GM12878 (cell line): ENCODE data around the gene PLA2G5. TPM values are rescaled to one million over a fixed set of nuclear protein-coding genes. Genes with fewer than 3 reads are reported as not detected.

ENCODE experiments used
- CBX5 ChIP-seq: sonication (generic); IDR thresholded peaks from 2 replicates; pipeline ENCODE4 v1.6.1; 2016; ENCODE audit warnings: low read depth, moderate library complexity, mild to moderate bottlenecking, inconsistent platforms
- CEBPB ChIP-seq, 2 experiments: fragments of 150-350 bp in 1 of 2; IDR thresholded peaks; 2 replicates each; pipeline ENCODE4 v1.6.1; 2012 to 2014; ENCODE audit warnings: low read depth in 2 of 2, low read length in 2 of 2, borderline replicate concordance in 1 of 2, inconsistent platforms in 1 of 2
- HDAC2 ChIP-seq: fragments of 200-600 bp; sonication (generic); IDR thresholded peaks from 2 replicates; pipeline ENCODE4 v1.6.1; 2017
- MEF2B ChIP-seq: fragments of 450-650 bp; IDR thresholded peaks from 2 replicates; pipeline ENCODE4 v1.6.1; 2018; ENCODE audit warnings: mild to moderate bottlenecking, moderate library complexity; ENCODE audit not compliant: partially characterized antibody, poor library complexity, severe bottlenecking
- MYB ChIP-seq: fragments of 150-350 bp; IDR thresholded peaks from 2 replicates; pipeline ENCODE4 v1.6.1; 2014; ENCODE audit warnings: mild to moderate bottlenecking, low read depth, low read length, borderline replicate concordance
- NR2C1 ChIP-seq: fragments of 450-650 bp; IDR thresholded peaks from 2 replicates; pipeline ENCODE4 v1.6.1; 2017; ENCODE audit warnings: antibody characterized with exemption, mild to moderate bottlenecking, moderate library complexity
- RBBP5 ChIP-seq: fragments of 200-600 bp; sonication (generic); conservative IDR thresholded peaks from 2 replicates; pipeline ENCODE4 v1.6.1; 2016
- TBL1XR1 ChIP-seq: IDR thresholded peaks from 2 replicates; pipeline ENCODE4 v1.6.1; 2012; ENCODE audit warnings: low read depth, low read length, improper control_type of control experiment
- YBX1 ChIP-seq: fragments of 450-650 bp; IDR thresholded peaks from 2 replicates; pipeline ENCODE4 v1.6.1; 2016; ENCODE audit warnings: antibody characterized with exemption
- polyA plus RNA-seq, 11 experiments: library from polyadenylated mRNA; depleted of rRNA in 4 of 11; unstranded in 6 of 11; stranded (reverse) in 5 of 11; fragments of >200 nt; fragmentation: Nextera tagmentation in 4 of 11; fragmentation: Illumina TruSeq in 1 of 11; extraction: Ambion mirVana in 4 of 11; extraction: Trizol in 1 of 11; gene quantifications; 1 replicate in 1 of 11; 2 replicates in 10 of 11; pipeline versions ENCODE4 v1.2.1 to v1.2.3, GENCODE V29; 2011 to 2016; ENCODE audit warnings: inconsistent platforms in 2 of 11, missing spikeins in 2 of 11, low read depth in 1 of 11
- total RNA-seq, 4 experiments: library from RNA; depleted of rRNA in 3 of 4; stranded (reverse); fragments of >200 nt in 3 of 4; fragmentation: Illumina TruSeq in 1 of 4; extraction: Trizol in 1 of 4; gene quantifications; 2 replicates each; pipeline versions ENCODE4 v1.2.1 to v1.2.3, GENCODE V29; 2013 to 2021
- TF ChIP-seq, protein P1 (sequence below): fragments of 450-650 bp; IDR thresholded peaks from 2 replicates; pipeline ENCODE4 v1.6.1; 2018; ENCODE audit warnings: mild to moderate bottlenecking, low read depth, moderate library complexity; ENCODE audit not compliant: partially characterized antibody
- TF ChIP-seq, protein P2 (sequence below): IDR thresholded peaks from 2 replicates; pipeline ENCODE4 v1.6.1; 2011; ENCODE audit warnings: low read depth, low read length, improper control_type of control experiment, borderline replicate concordance

The PLA2G5 gene
- total and polyA plus RNA-seq, 10 of the 15 experiments (the other 5 are each of a cell fraction or from before 2014, with no cell fraction given) = 0.10 to 0.19 (median 0.17) TPM; not detected in 7

DNA sequence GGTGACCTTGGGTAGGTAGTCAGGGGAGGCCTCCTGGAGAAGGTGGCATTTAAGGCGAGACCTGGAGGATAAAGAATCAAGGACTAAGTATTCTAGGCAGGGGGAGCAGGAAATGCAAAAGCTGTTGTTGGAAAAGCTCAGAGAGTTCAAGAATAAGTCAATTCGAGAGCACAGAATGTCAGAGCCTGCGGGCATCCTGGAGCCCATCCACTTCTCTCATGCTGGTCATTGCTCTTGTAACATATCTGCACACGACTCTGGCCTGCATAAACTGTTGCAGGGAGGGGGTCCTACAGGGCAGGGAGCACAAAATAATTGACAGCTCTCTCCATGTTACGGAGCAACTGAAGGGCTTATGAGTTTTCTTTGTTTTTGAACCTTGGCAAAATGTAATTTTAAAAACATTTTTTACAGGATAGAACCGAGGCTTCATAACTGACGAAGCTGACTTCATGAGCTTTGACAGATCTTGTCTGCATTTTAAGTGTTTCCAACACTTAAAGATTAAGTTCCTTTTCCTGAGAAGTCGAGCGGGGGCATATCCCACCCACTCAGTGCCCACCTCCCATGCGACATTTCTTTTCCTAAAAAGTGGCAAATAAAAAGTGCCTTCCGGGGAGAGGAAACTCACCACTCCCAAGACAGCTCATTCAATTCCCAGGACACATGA is 4.2 kb downstream of the PLA2G5 start (continued):
- TF ChIP-seq MEF2B (no peak), CEBPB (IDR thresholded peaks at IDR 0.05; ENCODE audit: borderline replicate concordance in 1 of 2, low read depth in 2 of 2, low read length in 2 of 2) (no peak), RBBP5 (no peak), HDAC2 (no peak), YBX1 (no peak), NR2C1 (no peak), CBX5 (no peak), TBL1XR1 (no peak), MYB (no peak)
- TF ChIP-seq, protein P1, sequence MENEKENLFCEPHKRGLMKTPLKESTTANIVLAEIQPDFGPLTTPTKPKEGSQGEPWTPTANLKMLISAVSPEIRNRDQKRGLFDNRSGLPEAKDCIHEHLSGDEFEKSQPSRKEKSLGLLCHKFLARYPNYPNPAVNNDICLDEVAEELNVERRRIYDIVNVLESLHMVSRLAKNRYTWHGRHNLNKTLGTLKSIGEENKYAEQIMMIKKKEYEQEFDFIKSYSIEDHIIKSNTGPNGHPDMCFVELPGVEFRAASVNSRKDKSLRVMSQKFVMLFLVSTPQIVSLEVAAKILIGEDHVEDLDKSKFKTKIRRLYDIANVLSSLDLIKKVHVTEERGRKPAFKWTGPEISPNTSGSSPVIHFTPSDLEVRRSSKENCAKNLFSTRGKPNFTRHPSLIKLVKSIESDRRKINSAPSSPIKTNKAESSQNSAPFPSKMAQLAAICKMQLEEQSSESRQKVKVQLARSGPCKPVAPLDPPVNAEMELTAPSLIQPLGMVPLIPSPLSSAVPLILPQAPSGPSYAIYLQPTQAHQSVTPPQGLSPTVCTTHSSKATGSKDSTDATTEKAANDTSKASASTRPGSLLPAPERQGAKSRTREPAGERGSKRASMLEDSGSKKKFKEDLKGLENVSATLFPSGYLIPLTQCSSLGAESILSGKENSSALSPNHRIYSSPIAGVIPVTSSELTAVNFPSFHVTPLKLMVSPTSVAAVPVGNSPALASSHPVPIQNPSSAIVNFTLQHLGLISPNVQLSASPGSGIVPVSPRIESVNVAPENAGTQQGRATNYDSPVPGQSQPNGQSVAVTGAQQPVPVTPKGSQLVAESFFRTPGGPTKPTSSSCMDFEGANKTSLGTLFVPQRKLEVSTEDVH = no peak
- TF ChIP-seq, protein P2, sequence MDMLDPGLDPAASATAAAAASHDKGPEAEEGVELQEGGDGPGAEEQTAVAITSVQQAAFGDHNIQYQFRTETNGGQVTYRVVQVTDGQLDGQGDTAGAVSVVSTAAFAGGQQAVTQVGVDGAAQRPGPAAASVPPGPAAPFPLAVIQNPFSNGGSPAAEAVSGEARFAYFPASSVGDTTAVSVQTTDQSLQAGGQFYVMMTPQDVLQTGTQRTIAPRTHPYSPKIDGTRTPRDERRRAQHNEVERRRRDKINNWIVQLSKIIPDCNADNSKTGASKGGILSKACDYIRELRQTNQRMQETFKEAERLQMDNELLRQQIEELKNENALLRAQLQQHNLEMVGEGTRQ = no peak
